ENCODE results near the gene RASL11B. TPM values are rescaled to one million over a fixed set of nuclear protein-coding genes. Genes with fewer than 3 reads are reported as not detected.

The RASL11B gene
- total and polyA plus RNA-seq, 12 donors: 1.2 to 16.5 (median 5.3) TPM

GRCh38 chr4:52883183-52883621 is 21.1 kb downstream of the RASL11B start:
- intact Hi-C loops (cut with DNase I): no loop called here
- Histone ChIP-seq H3K27me3 (no peaks in the 10 kb centered on the region), H3K4me1 (no peaks in the 10 kb centered on the region), H3K4me3 (no peak overlapping the region), H3K9me3 (peaks cover 0 to 4% (median 0%) of the 10 kb centered on the region in 11 donors), H3K27ac (no peak overlapping the region), H3K36me3 (peaks cover 0 to 7% (median 0%) of the 10 kb centered on the region in 9 donors)
- TF ChIP-seq CTCF (IDR thresholded peaks at IDR 0.05): no peak
- ATAC-seq (no peak), DNase-seq (no peak)
- 83 to 84% methylated on average over 4 of the region's 4 CpGs for whole genome bisulfite sequencing, 2 donors

- ATAC-seq (no peak), DNase-seq (no peak)
- intact Hi-C loops (cut with DNase I): no loop called here
- Histone ChIP-seq H3K4me3 (no peak overlapping the region), H3K27me3 (no peaks in the 10 kb centered on the region), H3K36me3 (peaks cover 0 to 7% (median 0%) of the 10 kb centered on the region in 9 donors), H3K27ac (no peak overlapping the region), H3K4me1 (no peaks in the 10 kb centered on the region), H3K9me3 (peaks cover 0 to 4% (median 0%) of the 10 kb centered on the region in 11 donors)
- TF ChIP-seq CTCF (IDR thresholded peaks at IDR 0.05): no peak
- WGBS, 2 donors: 94 to 96% methylated on average over 4 of the region's 4 CpGs
These were observed 21.9 kb downstream of the RASL11B start for GRCh38 chr4:52883707-52884669.

GRCh38 chr4:52884994-52885393 is 22.9 kb downstream of the RASL11B start:
- Histone ChIP-seq H3K4me1 (no peaks in the 10 kb centered on the region), H3K36me3 (peaks cover 0 to 7% (median 0%) of the 10 kb centered on the region in 9 donors), H3K27me3 (no peaks in the 10 kb centered on the region), H3K4me3 (no peak overlapping the region), H3K27ac (no peak overlapping the region), H3K9me3 (peaks cover 0 to 4% (median 0%) of the 10 kb centered on the region in 11 donors)
- no peak for TF ChIP-seq CTCF (IDR thresholded peaks at IDR 0.05)
- DNase-seq: no peak
- intact Hi-C loops (cut with DNase I): no loop called here
- no peak for ATAC-seq
- WGBS, 2 donors: 92 to 93% methylated on average over 2 of the region's 2 CpGs

- Histone ChIP-seq H3K27ac (no peak overlapping the region), H3K4me3 (no peak overlapping the region), H3K27me3 (no peaks in the 10 kb centered on the region), H3K9me3 (peaks cover 0 to 4% (median 0%) of the 10 kb centered on the region in 11 donors), H3K36me3 (no peaks in the 10 kb centered on the region), H3K4me1 (no peaks in the 10 kb centered on the region)
- no peak for ATAC-seq
- WGBS, 2 donors: 92 to 97% methylated on average over 2 of the region's 2 CpGs
- intact Hi-C loops (cut with DNase I): no loop called here
- no peak for TF ChIP-seq CTCF (IDR thresholded peaks at IDR 0.05)
- no peak for DNase-seq
These were observed 27.2 kb downstream of the RASL11B start for GRCh38 chr4:52889354-52889753.
